Psoas muscle (tissue), 8 donors: ENCODE measurements around the gene DUSP6. TPM values are rescaled to one million over a fixed set of nuclear protein-coding genes. Genes with fewer than 3 reads are reported as not detected.

Source experiments
- ATAC-seq, 4 donors: fragments of 200-7000 bp; cut with Tn5 transposase; one replicate each; pipeline ENCODE4 v1.9.1; 2020; ENCODE audit warnings: moderate library complexity in 3 of 4, mild to moderate bottlenecking in 2 of 4
- DNase-seq, 2 donors: peaks; one replicate each; pipeline ENCODE4 v3.0.0-alpha.2; 2020
- H3K27ac ChIP-seq: fragments of 200-600 bp; one replicate; pipeline ENCODE4 v1.8.0; 2022
- H3K27me3 ChIP-seq, 3 donors: fragments of 200-600 bp in 1 of 3; one replicate each; pipeline versions ENCODE4 v1.6.1 to v1.8.0; 2013 to 2022; ENCODE audit warnings: low read length in 2 of 3, mild to moderate bottlenecking in 2 of 3, moderate library complexity in 1 of 3; ENCODE audit not compliant: insufficient read depth in 3 of 3
- H3K36me3 ChIP-seq, 2 donors: fragments of 200-600 bp in 1 of 2; one replicate each; pipeline versions ENCODE4 v1.6.1 to v1.8.0; 2013 to 2022; ENCODE audit warnings: low read depth in 1 of 2, mild to moderate bottlenecking in 1 of 2, moderate library complexity in 1 of 2; ENCODE audit not compliant: insufficient read depth in 1 of 2
- H3K4me1 ChIP-seq: fragments of 200-600 bp; one replicate; pipeline ENCODE4 v1.8.0; 2022
- H3K4me3 ChIP-seq: fragments of 200-600 bp; one replicate; pipeline ENCODE4 v1.8.0; 2022; ENCODE audit warnings: mild to moderate bottlenecking
- H3K9me3 ChIP-seq: fragments of 200-600 bp; one replicate; pipeline ENCODE4 v1.8.0; 2022
- WGBS, 3 donors: extraction: QIAGEN DNeasy Blood & Tissue Kit; methylation state at CpG; one replicate each; pipeline versions ENCODE4 v1.1.6 to v1.1.7; 2013; 5-methylcytosine and 5-hydroxymethylcytosine counted together
- intact Hi-C, 2 donors: fragments of 100-400 bp; cut with DNase I; formaldehyde crosslinking; loops; one replicate each; pipeline versions ENCODE4 v1.11.0 to v1.14.2; 2022
- polyA plus RNA-seq, 3 donors: library from polyadenylated mRNA; stranded (reverse); fragments of 200-250 nt; gene quantifications; one replicate each; pipeline ENCODE4 v1.2.3, GENCODE V29; 2013
- total RNA-seq, 4 donors: library from RNA; stranded (reverse); fragmentation: NEBNext Ultra II Directional in 2 of 4; extraction: Animal tissue kit (Norgen Biotek cat#: 25700) in 2 of 4; gene quantifications; one replicate each; pipeline versions ENCODE4 v1.2.1 to v1.2.4, GENCODE V29; 2021 to 2023
- TF ChIP-seq, protein P1 (sequence below): fragments of 200-600 bp; IDR thresholded peaks from one replicate; pipeline ENCODE4 v1.8.0; 2022; ENCODE audit warnings: antibody characterized with exemption
- donor health status: healthy with polysubstance abuse.
- donor health status: DM: no; HTN: no; CAD: no; lungs with moderate emphysema.
- donor health status: Bipolar disorder and iron deficiency.
- donor health status: healthy.
- donor health status: DM: yes; HTN: yes; CAD: no.
- donor health status: DM: no; HTN: no; CAD: no.
- donor health status: DM: no; HTN: no; CAD: no.
- donor health status: DM: yes; HTN: yes; CAD: no.

The DUSP6 gene
- total and polyA plus RNA-seq, 7 donors: 5.0 to 27.0 (median 12.3) TPM

DNA sequence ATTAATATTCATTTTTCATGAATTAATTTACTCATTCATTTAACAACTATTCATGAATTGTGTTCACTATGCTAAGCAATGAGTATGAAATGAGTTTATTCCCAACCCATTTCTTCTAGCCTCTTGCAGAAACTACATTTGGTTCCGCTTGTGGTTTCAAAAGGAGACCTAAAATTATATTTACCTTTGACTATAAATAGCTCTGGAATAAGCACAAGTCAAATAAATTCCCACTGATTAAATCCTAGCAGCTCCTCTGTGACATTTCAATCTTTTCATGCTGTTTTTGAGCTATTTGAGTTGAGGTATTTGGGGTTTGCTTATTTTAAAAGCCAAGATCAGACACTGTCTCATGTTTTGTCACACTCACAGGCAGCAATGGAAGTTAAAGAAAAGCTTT is 46.9 kb downstream of the DUSP6 start:
- DNase-seq (no peak), ATAC-seq (no peak)
- H3K27ac ChIP-seq: no peak overlapping the region
- 53 to 68% (median 54%) methylated on average over 1 of the region's 1 CpG for whole genome bisulfite sequencing, 3 donors
- TF ChIP-seq, protein P1, sequence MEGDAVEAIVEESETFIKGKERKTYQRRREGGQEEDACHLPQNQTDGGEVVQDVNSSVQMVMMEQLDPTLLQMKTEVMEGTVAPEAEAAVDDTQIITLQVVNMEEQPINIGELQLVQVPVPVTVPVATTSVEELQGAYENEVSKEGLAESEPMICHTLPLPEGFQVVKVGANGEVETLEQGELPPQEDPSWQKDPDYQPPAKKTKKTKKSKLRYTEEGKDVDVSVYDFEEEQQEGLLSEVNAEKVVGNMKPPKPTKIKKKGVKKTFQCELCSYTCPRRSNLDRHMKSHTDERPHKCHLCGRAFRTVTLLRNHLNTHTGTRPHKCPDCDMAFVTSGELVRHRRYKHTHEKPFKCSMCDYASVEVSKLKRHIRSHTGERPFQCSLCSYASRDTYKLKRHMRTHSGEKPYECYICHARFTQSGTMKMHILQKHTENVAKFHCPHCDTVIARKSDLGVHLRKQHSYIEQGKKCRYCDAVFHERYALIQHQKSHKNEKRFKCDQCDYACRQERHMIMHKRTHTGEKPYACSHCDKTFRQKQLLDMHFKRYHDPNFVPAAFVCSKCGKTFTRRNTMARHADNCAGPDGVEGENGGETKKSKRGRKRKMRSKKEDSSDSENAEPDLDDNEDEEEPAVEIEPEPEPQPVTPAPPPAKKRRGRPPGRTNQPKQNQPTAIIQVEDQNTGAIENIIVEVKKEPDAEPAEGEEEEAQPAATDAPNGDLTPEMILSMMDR: no peak
- no peaks in the 10 kb centered on the region for H3K36me3 ChIP-seq
- no peaks in the 10 kb centered on the region for H3K4me1 ChIP-seq
- intact Hi-C loops: no loop called here
- no peaks in the 10 kb centered on the region for H3K9me3 ChIP-seq
- no peak overlapping the region for H3K4me3 ChIP-seq
- H3K27me3 ChIP-seq: no peaks in the 10 kb centered on the region

DNA sequence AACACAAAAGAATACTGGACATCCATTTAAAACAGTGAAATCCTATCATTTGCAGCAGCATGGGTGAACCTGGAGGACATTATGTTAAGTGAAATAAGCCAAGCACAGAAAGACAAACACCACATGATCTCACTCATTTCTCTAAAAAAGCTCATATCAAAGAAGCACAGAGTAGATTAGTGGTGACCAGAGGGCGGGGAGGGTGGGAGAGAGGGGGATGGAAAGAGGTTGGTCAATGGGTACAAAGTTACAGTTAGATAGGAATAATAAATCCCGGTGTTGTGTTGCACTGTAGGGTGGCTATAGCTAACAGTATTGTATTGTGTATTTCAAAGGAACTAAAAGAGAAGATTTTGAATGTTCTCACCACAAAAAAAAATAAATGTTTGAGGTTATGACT is 52.4 kb downstream of the DUSP6 start:
- DNase-seq: no peak
- intact Hi-C loops: no loop called here
- Histone ChIP-seq H3K27ac (no peak overlapping the region), H3K4me1 (no peaks in the 10 kb centered on the region), H3K9me3 (no peaks in the 10 kb centered on the region), H3K36me3 (no peaks in the 10 kb centered on the region), H3K4me3 (no peak overlapping the region), H3K27me3 (no peaks in the 10 kb centered on the region)
- WGBS, 3 donors: 47 to 93% (median 72%) methylated on average over 2 of the region's 2 CpGs
- TF ChIP-seq, protein P1: no peak
- ATAC-seq: no peak

GRCh38 chr12:89299417-89299816 is 52.9 kb downstream of the DUSP6 start:
- intact Hi-C loops: no loop called here
- TF ChIP-seq, protein P1: no peak

More at GRCh38 chr12:89299417-89299816, 52.9 kb downstream of the DUSP6 start:
- Histone ChIP-seq H3K36me3 (no peaks in the 10 kb centered on the region), H3K4me3 (no peak overlapping the region), H3K9me3 (no peaks in the 10 kb centered on the region), H3K27ac (no peak overlapping the region), H3K27me3 (no peaks in the 10 kb centered on the region), H3K4me1 (no peaks in the 10 kb centered on the region)
- ATAC-seq (no peak), DNase-seq (no peak)

Other genes starting within 250 kb of the DUSP6 start
- 1 to 10 TPM; 1.2 to 1.6 (median 1.3) TPM for gene GALNT4, start 172.3 kb upstream of the DUSP6 start, total RNA-seq
- gene GALNT4, start 172.3 kb upstream of the DUSP6 start, polyA plus RNA-seq: 1 to 10 TPM in 1 of 3 donors, under 1 TPM in 2; 0.42 to 1.2 (median 0.82) TPM
- 1 to 10 TPM; 4.9 to 8.1 (median 5.7) TPM for gene POC1B, start 173.5 kb upstream of the DUSP6 start, total RNA-seq
- 1 to 10 TPM; 2.9 to 7.3 (median 3.1) TPM for gene POC1B, start 173.5 kb upstream of the DUSP6 start, polyA plus RNA-seq